AG04450 (cell line): ENCODE measurements around the gene PCED1B. TPM values are rescaled to one million over a fixed set of nuclear protein-coding genes. Genes with fewer than 3 reads are reported as not detected.

Experiments
- CTCF ChIA-PET: fragments of 300-600, 350-600 bp; formaldehyde crosslinking; extraction: SDS; loops from one replicate; lab custom pipeline; 2022; ENCODE audit warnings: antibody characterized with exemption, inconsistent platforms; lab: Charles Lee
- POLR2A ChIA-PET: fragments of 350-600 bp; formaldehyde crosslinking; extraction: SDS; loops from one replicate; lab custom pipeline; 2021; ENCODE audit warnings: antibody characterized with exemption, inconsistent platforms; lab: Yijun Ruan, JAX
- DNase-seq: peaks from one replicate; pipeline ENCODE4 v3.0.0-alpha.2; 2011; ENCODE audit warnings: low read depth, low spot score
- H3K27ac ChIP-seq: one replicate; pipeline ENCODE4 v1.5.1; 2012; ENCODE audit warnings: low read depth, low read length, control low read depth
- H3K27me3 ChIP-seq: one replicate; pipeline ENCODE4 v1.6.0; 2012; ENCODE audit warnings: low read length; ENCODE audit not compliant: control insufficient read depth, insufficient read depth
- H3K4me3 ChIP-seq: 2 replicates; pipeline ENCODE4 v1.5.1; 2011; ENCODE audit warnings: mild to moderate bottlenecking, low read depth, low read length, control low read depth
- H3K9me3 ChIP-seq: 2 replicates; pipeline ENCODE4 v1.5.1; 2012; ENCODE audit warnings: low read length; ENCODE audit not compliant: control insufficient read depth, insufficient read depth
- CTCF ChIP-seq: IDR thresholded peaks from 2 replicates; pipeline ENCODE4 v1.5.1; 2011; ENCODE audit warnings: low read depth, low read length, control low read depth, inconsistent platforms
- polyA plus RNA-seq: library from polyadenylated mRNA; depleted of rRNA; stranded (reverse); fragments of >200 nt; gene quantifications from 2 replicates; pipeline ENCODE4 v1.2.3, GENCODE V29; 2011

The PCED1B gene
- polyA plus RNA-seq, 1 experiment = 0.88 TPM

- H3K4me3 ChIP-seq = no peak overlapping the region
- POLR2A ChIA-PET = no interaction called here
- CTCF ChIA-PET = no interaction called here
- no peak for TF ChIP-seq CTCF
- no peak overlapping the region for H3K27ac ChIP-seq
- H3K9me3 ChIP-seq = no peaks in the 10 kb centered on the region
- no peak for DNase-seq
- no peaks in the 10 kb centered on the region for H3K27me3 ChIP-seq
Measured at GRCh38 chr12:47159348-47159747, 79.9 kb downstream of the PCED1B start.

GRCh38 chr12:47160316-47161244, 81.2 kb downstream of the PCED1B start:
- H3K9me3 ChIP-seq = no peaks in the 10 kb centered on the region
- DNase-seq = no peak
- no peak for TF ChIP-seq CTCF
- H3K27ac ChIP-seq = no peak overlapping the region
- ChIA-PET POLR2A (no interaction called here), CTCF (no interaction called here)
- H3K4me3 ChIP-seq = no peak overlapping the region
- no peaks in the 10 kb centered on the region for H3K27me3 ChIP-seq

GRCh38 chr12:47164116-47164515, 84.7 kb downstream of the PCED1B start:
- ChIA-PET POLR2A (no interaction called here), CTCF (interaction anchor here (0.8 kb wide), 1 partner anchor 143 kb away, joined by 4 read pairs; no protein-coding TSS in a partner anchor)
- Histone ChIP-seq H3K27ac (no peak overlapping the region), H3K4me3 (no peak overlapping the region), H3K27me3 (no peaks in the 10 kb centered on the region), H3K9me3 (no peaks in the 10 kb centered on the region)
- DNase-seq = no peak
- TF ChIP-seq CTCF = no peak

GRCh38 chr12:47164724-47165439, 85.5 kb downstream of the PCED1B start:
- H3K9me3 ChIP-seq = no peaks in the 10 kb centered on the region
- DNase-seq = no peak
- no peak overlapping the region for H3K27ac ChIP-seq
- H3K27me3 ChIP-seq = no peaks in the 10 kb centered on the region
- no peak overlapping the region for H3K4me3 ChIP-seq
- POLR2A ChIA-PET = no interaction called here
- CTCF ChIA-PET = interaction anchor here (0.8 to 1.2 kb wide), 2 partner anchors 8 to 142 kb away, joined by 3 to 4 read pairs; no protein-coding TSS in a partner anchor
- peak; percentile 33 for TF ChIP-seq CTCF
